Measurements from ENCODE around the gene AQP2.
A peak's percentile ranks its signal among the peaks of the same experiment; 100 is the strongest.

Gene AQP2

GRCh38 chr12:49917166-49917787, 33.3 kb upstream of the AQP2 start:
- Mint-ChIP-seq H3K27me3 (ENCODE audit: low read depth, poor library complexity) (peaks cover 5% of the 10 kb centered on the region), H3K9me3 (no peaks in the 10 kb centered on the region), H3K4me3 (no peak overlapping the region), H3K4me1 (peaks cover 33% of the 10 kb centered on the region), H3K27ac (peak overlapping the region; percentile 16), H3K36me3 (ENCODE audit: low read depth) (no peaks in the 10 kb centered on the region)
- TF ChIP-seq CTCF (IDR thresholded peaks at IDR 0.05): no peak
- no peak for DNase-seq

GRCh38 chr12:49917788-49918173, 32.8 kb upstream of the AQP2 start:
- no peaks in the 10 kb centered on the region for H3K9me3 Mint-ChIP-seq
- H3K27me3 Mint-ChIP-seq (ENCODE audit: low read depth, poor library complexity): peaks cover 5% of the 10 kb centered on the region
- H3K36me3 Mint-ChIP-seq (ENCODE audit: low read depth): no peaks in the 10 kb centered on the region
- TF ChIP-seq CTCF (IDR thresholded peaks at IDR 0.05): no peak
- no peak overlapping the region for H3K4me3 Mint-ChIP-seq
- H3K27ac Mint-ChIP-seq: no peak overlapping the region
- H3K4me1 Mint-ChIP-seq: peaks cover 28% of the 10 kb centered on the region
- no peak for DNase-seq

- no peaks in the 10 kb centered on the region for H3K9me3 Mint-ChIP-seq
- H3K4me3 Mint-ChIP-seq: no peak overlapping the region
- H3K27me3 Mint-ChIP-seq (ENCODE audit: low read depth, poor library complexity): peaks cover 8% of the 10 kb centered on the region
- H3K36me3 Mint-ChIP-seq (ENCODE audit: low read depth): no peaks in the 10 kb centered on the region
- no peak for TF ChIP-seq CTCF (IDR thresholded peaks at IDR 0.05)
- no peak for DNase-seq
- no peak overlapping the region for H3K27ac Mint-ChIP-seq
- peaks cover 12% of the 10 kb centered on the region for H3K4me1 Mint-ChIP-seq
These were observed 30.2 kb upstream of the AQP2 start for GRCh38 chr12:49920241-49920914.

GRCh38 chr12:49920915-49921286, 29.6 kb upstream of the AQP2 start:
- no peak for TF ChIP-seq CTCF (IDR thresholded peaks at IDR 0.05)
- peaks cover 12% of the 10 kb centered on the region for H3K4me1 Mint-ChIP-seq
- DNase-seq: no peak
- H3K9me3 Mint-ChIP-seq: no peaks in the 10 kb centered on the region
- H3K36me3 Mint-ChIP-seq (ENCODE audit: low read depth): no peaks in the 10 kb centered on the region
- no peak overlapping the region for H3K27ac Mint-ChIP-seq
- H3K4me3 Mint-ChIP-seq: no peak overlapping the region
- H3K27me3 Mint-ChIP-seq (ENCODE audit: low read depth, poor library complexity): peaks cover 8% of the 10 kb centered on the region

GRCh38 chr12:49921299-49921698, 29.2 kb upstream of the AQP2 start:
- Mint-ChIP-seq H3K36me3 (ENCODE audit: low read depth) (no peaks in the 10 kb centered on the region), H3K9me3 (no peaks in the 10 kb centered on the region), H3K27ac (no peak overlapping the region), H3K4me3 (no peak overlapping the region), H3K27me3 (ENCODE audit: low read depth, poor library complexity) (peaks cover 8% of the 10 kb centered on the region), H3K4me1 (peaks cover 12% of the 10 kb centered on the region)
- TF ChIP-seq CTCF (IDR thresholded peaks at IDR 0.05): no peak
- no peak for DNase-seq

GRCh38 chr12:49921936-49922335, 28.6 kb upstream of the AQP2 start:
- DNase-seq: no peak
- H3K4me1 Mint-ChIP-seq: peaks cover 10% of the 10 kb centered on the region
- peaks cover 8% of the 10 kb centered on the region for H3K27me3 Mint-ChIP-seq (ENCODE audit: low read depth, poor library complexity)
- no peak for TF ChIP-seq CTCF (IDR thresholded peaks at IDR 0.05)
- no peaks in the 10 kb centered on the region for H3K9me3 Mint-ChIP-seq
- H3K27ac Mint-ChIP-seq: no peak overlapping the region
- H3K36me3 Mint-ChIP-seq (ENCODE audit: low read depth): no peaks in the 10 kb centered on the region
- no peak overlapping the region for H3K4me3 Mint-ChIP-seq
